CD4-positive, alpha-beta T cell (primary cell): Measurements from ENCODE around the gene ILDR1. TPM values are rescaled to one million over a fixed set of nuclear protein-coding genes. Genes with fewer than 3 reads are reported as not detected.

Experiments used
- ATAC-seq: fragments of 200-7000 bp; cut with Tn5 transposase; one replicate; pipeline ENCODE4 v1.10.0; 2022; ENCODE audit warnings: mild to moderate bottlenecking; ENCODE audit not compliant: poor library complexity
- CTCF ChIA-PET: fragments of 350-600 bp; sonication (Branson Sonifier 250); formaldehyde crosslinking; loops from one replicate; lab custom pipeline; 2021; ENCODE audit warnings: antibody characterized with exemption, inconsistent platforms; lab: Charles Lee
- POLR2A ChIA-PET: fragments of 350-600 bp; sonication (Branson Sonifier 250); formaldehyde crosslinking; loops from one replicate; lab custom pipeline; 2021; ENCODE audit warnings: antibody characterized with exemption, inconsistent platforms; lab: Charles Lee
- DNase-seq, 14 experiments: peaks; one replicate each; pipeline ENCODE4 v3.0.0-alpha.2; 2013 to 2020; ENCODE audit warnings: mixed read lengths in 2 of 14
- H3K27ac ChIP-seq, 2 donors: one replicate each; pipeline versions ENCODE4 v1.5.1 to v1.7.0; 2013; ENCODE audit warnings: low read length in 2 of 2, low read depth in 1 of 2, mild to moderate bottlenecking in 1 of 2
- H3K27me3 ChIP-seq, 2 experiments: 1 replicate in 1 of 2; 2 replicates in 1 of 2; pipeline versions ENCODE4 v1.6.1 to v1.7.0; 2013; ENCODE audit warnings: low read length in 2 of 2, control low read depth in 1 of 2, mild to moderate bottlenecking in 1 of 2, moderate library complexity in 1 of 2; ENCODE audit not compliant: insufficient read depth in 2 of 2, control insufficient read depth in 1 of 2
- H3K36me3 ChIP-seq: one replicate; pipeline ENCODE4 v1.6.1; 2013; ENCODE audit warnings: low read length, control low read depth; ENCODE audit not compliant: insufficient read depth
- H3K4me1 ChIP-seq: one replicate; pipeline ENCODE4 v1.6.1; 2013; ENCODE audit warnings: low read length, control low read depth; ENCODE audit not compliant: insufficient read depth
- H3K4me3 ChIP-seq: one replicate; pipeline ENCODE4 v1.5.1; 2013; ENCODE audit warnings: mild to moderate bottlenecking, low read length, moderate library complexity
- H3K9me3 ChIP-seq, 2 experiments: 1 replicate in 1 of 2; 2 replicates in 1 of 2; pipeline versions ENCODE4 v1.6.1 to v1.7.0; 2013; ENCODE audit warnings: low read length in 2 of 2, mild to moderate bottlenecking in 2 of 2, control low read depth in 1 of 2, moderate library complexity in 1 of 2; ENCODE audit not compliant: control insufficient read depth in 1 of 2, insufficient read depth in 1 of 2
- H3K27ac Mint-ChIP-seq: one replicate; pipeline ENCODE4 v1.8.0; 2020; ENCODE audit warnings: mixed read lengths
- H3K27me3 Mint-ChIP-seq: one replicate; pipeline ENCODE4 v1.8.0; 2021; ENCODE audit warnings: mixed read lengths
- H3K36me3 Mint-ChIP-seq: one replicate; pipeline ENCODE4 v1.8.0; 2021; ENCODE audit warnings: low read depth, mixed read lengths
- H3K4me1 Mint-ChIP-seq: one replicate; pipeline ENCODE4 v1.8.0; 2021; ENCODE audit warnings: low read depth, mixed read lengths
- H3K4me3 Mint-ChIP-seq: one replicate; pipeline ENCODE4 v1.8.0; 2020; ENCODE audit warnings: mild to moderate bottlenecking, mixed read lengths
- H3K9me3 Mint-ChIP-seq: one replicate; pipeline ENCODE4 v1.8.0; 2020; ENCODE audit warnings: mixed read lengths
- intact Hi-C, 2 experiments: fragments of 100-400 bp; cut with DNase I in 1 of 2; cut with micrococcal nuclease in 1 of 2; formaldehyde crosslinking; loops; one replicate each; pipeline versions ENCODE4 v1.15.1 to v1.9.0; 2023 to 2025; cut with DNase I, micrococcal nuclease
- total RNA-seq, 174 experiments: library from RNA in 2 of 174; stranded (reverse) in 2 of 174; gene quantifications; one replicate each; pipeline ENCODE4 v1.2.3 and lab custom pipeline; 2021 to 2026
- TF ChIP-seq, protein P1 (sequence below): fragments of 200-600 bp; IDR thresholded peaks from one replicate; pipeline ENCODE4 v1.8.0; 2022; ENCODE audit warnings: antibody characterized with exemption, mild to moderate bottlenecking

ILDR1 gene
- total RNA-seq, 2 experiments from 2014 or later = not detected

- Histone ChIP-seq H3K36me3 (no peaks in the 10 kb centered on the region), H3K9me3 (no peaks in the 10 kb centered on the region), H3K4me1 (no peaks in the 10 kb centered on the region), H3K4me3 (no peak overlapping the region), H3K27me3 (peaks cover 9 to 13% of the 10 kb centered on the region in 2 experiments), H3K27ac (no peak overlapping the region)
- H3K27me3 Mint-ChIP-seq = peaks cover 39% of the 10 kb centered on the region
- no peaks in the 10 kb centered on the region for H3K9me3 Mint-ChIP-seq
- no peaks in the 10 kb centered on the region for H3K4me1 Mint-ChIP-seq
- H3K4me3 Mint-ChIP-seq = no peak overlapping the region
- DNase-seq (no peak), ATAC-seq (no peak)
- intact Hi-C loops = no loop called here
- ChIA-PET POLR2A (no interaction called here), CTCF (no interaction called here)
- no peaks in the 10 kb centered on the region for H3K36me3 Mint-ChIP-seq
- TF ChIP-seq, protein P1, sequence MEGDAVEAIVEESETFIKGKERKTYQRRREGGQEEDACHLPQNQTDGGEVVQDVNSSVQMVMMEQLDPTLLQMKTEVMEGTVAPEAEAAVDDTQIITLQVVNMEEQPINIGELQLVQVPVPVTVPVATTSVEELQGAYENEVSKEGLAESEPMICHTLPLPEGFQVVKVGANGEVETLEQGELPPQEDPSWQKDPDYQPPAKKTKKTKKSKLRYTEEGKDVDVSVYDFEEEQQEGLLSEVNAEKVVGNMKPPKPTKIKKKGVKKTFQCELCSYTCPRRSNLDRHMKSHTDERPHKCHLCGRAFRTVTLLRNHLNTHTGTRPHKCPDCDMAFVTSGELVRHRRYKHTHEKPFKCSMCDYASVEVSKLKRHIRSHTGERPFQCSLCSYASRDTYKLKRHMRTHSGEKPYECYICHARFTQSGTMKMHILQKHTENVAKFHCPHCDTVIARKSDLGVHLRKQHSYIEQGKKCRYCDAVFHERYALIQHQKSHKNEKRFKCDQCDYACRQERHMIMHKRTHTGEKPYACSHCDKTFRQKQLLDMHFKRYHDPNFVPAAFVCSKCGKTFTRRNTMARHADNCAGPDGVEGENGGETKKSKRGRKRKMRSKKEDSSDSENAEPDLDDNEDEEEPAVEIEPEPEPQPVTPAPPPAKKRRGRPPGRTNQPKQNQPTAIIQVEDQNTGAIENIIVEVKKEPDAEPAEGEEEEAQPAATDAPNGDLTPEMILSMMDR = no peak
- no peak overlapping the region for H3K27ac Mint-ChIP-seq
Observed at GRCh38 chr3:122014741-122015140, 7.3 kb downstream of the ILDR1 start.

GRCh38 chr3:122013448-122013925, 8.6 kb downstream of the ILDR1 start:
- no peak overlapping the region for H3K4me3 ChIP-seq
- H3K9me3 Mint-ChIP-seq = no peaks in the 10 kb centered on the region
- ATAC-seq = no peak
- no peak overlapping the region for H3K27ac ChIP-seq
- no peak overlapping the region for H3K27ac Mint-ChIP-seq
- peaks cover 5 to 8% of the 10 kb centered on the region in 2 experiments for H3K27me3 ChIP-seq
- H3K27me3 Mint-ChIP-seq = peaks cover 28% of the 10 kb centered on the region
- intact Hi-C loops = no loop called here
- no peaks in the 10 kb centered on the region for H3K36me3 ChIP-seq
- no peak overlapping the region for H3K4me3 Mint-ChIP-seq
- ChIA-PET POLR2A (no interaction called here), CTCF (no interaction called here)
- H3K4me1 Mint-ChIP-seq = no peaks in the 10 kb centered on the region
- TF ChIP-seq, protein P1 = no peak
- no peaks in the 10 kb centered on the region for H3K36me3 Mint-ChIP-seq
- H3K9me3 ChIP-seq = no peaks in the 10 kb centered on the region
- DNase-seq = no peak
- no peaks in the 10 kb centered on the region for H3K4me1 ChIP-seq

DNA sequence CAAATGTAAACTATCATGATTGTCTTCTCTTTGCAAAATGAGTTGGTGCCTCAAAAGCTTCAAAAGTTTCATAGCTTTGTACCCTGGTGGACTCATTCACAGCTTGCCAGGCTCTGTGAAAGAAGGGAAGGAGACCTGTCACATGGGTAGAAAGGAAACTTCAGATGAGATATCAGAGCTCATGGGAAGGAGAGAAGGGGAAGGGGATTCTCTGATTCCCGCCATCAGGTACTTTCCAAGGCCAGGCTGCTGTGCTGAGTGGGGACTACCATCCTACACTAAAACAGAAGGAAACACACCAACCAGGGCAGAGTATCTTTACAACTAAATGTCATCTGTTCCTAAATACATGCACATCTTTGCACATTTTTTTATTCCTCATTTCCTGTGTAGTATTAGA, 9.2 kb downstream of the ILDR1 start:
- H3K9me3 ChIP-seq = no peaks in the 10 kb centered on the region
- CTCF ChIA-PET = no interaction called here
- no peak overlapping the region for H3K27ac ChIP-seq
- TF ChIP-seq, protein P1 = no peak
- Mint-ChIP-seq H3K27ac (no peak overlapping the region), H3K36me3 (no peaks in the 10 kb centered on the region), H3K9me3 (no peaks in the 10 kb centered on the region), H3K4me1 (no peaks in the 10 kb centered on the region), H3K4me3 (no peak overlapping the region), H3K27me3 (peaks cover 21% of the 10 kb centered on the region)
- ATAC-seq (no peak), DNase-seq (no peak)
- H3K36me3 ChIP-seq = no peaks in the 10 kb centered on the region
- H3K27me3 ChIP-seq = peaks cover 4 to 7% of the 10 kb centered on the region in 2 experiments
- no peaks in the 10 kb centered on the region for H3K4me1 ChIP-seq
- intact Hi-C loops = no loop called here
- no peak overlapping the region for H3K4me3 ChIP-seq
- POLR2A ChIA-PET = no interaction called here
